ENCODE results near the gene CYP11A1. TPM values are rescaled to one million over a fixed set of nuclear protein-coding genes. Genes with fewer than 3 reads are reported as not detected.

Gene CYP11A1
- total RNA-seq, 1 experiment from 2014 or later: 1.7 TPM

DNA sequence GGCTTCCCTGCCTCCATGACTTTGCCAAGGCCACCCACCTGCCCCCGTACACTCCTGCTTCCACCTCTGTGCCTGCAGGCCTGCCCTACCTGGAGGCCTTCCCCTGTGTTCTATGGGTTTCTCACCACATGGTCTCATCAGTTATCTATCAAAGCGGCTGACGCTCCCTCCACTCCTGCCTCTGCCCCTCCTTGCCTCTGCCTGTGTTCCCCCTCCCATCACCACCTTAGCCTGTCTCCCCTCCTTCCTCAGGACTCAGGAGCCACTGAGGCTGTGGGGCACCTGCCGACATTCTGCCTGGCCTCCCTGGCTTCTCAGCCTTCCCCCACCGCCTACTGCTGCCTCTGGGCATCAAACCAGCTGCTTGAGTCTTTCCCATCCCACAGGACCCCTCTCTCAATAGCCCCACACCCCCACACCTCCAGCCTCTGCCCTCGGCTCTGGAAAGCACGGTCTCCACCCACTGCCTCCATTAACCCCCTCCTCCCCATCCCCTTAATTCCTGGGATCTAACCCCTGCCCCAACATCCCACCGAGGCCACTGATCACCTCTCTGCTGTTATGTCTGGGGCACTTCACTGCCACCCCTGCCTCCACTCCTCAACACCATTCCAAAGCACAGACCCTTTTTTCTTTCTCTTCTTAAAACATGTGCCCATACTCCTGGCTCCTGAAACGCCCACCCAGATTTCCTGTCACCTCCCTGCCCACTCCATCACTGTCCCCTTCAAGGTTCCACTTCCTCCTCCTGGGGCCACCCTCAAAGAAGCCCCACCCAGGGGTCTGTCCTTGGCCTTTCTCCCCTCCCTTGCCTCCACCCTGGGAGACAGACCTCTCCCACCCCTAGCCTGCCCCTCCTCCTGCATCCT, 24.4 kb upstream of the CYP11A1 start:
- Histone ChIP-seq H2BK15ac (ENCODE audit: low read depth, low read length) (no peak overlapping the region), H2BK120ac (ENCODE audit: low read depth, low read length, poor library complexity, severe bottlenecking) (no peak overlapping the region), H2BK12ac (ENCODE audit: insufficient read length, low read depth, low read length) (no peak overlapping the region), H3K4me1 (ENCODE audit: insufficient read depth, low read length) (no peaks in the 10 kb centered on the region; the same call in 1 of the 2 replicates), H3K4ac (ENCODE audit: low read depth, low read length) (no peak overlapping the region), H4K20me1 (ENCODE audit: control insufficient read depth, insufficient read depth, insufficient read length) (no peaks in the 10 kb centered on the region), H3T11ph (ENCODE audit: low read length) (no peak overlapping the region), H3K27ac (ENCODE audit: insufficient read length, low read depth, low read length) (no peak overlapping the region), H3K9ac (ENCODE audit: extremely low read depth, insufficient read length, low read length) (no peak overlapping the region), H3K23me2 (ENCODE audit: insufficient read length, low read depth, low read length, poor library complexity, severe bottlenecking) (no peaks in the 10 kb centered on the region), H3K14ac (ENCODE audit: insufficient read depth, low read length) (no peak overlapping the region; the same call in 1 of the 2 replicates), H4K8ac (replicated peaks; ENCODE audit: insufficient read length, low read depth, low read length) (no peak overlapping the region), H4K91ac (ENCODE audit: insufficient read length, low read depth, low read length) (no peak overlapping the region), H3K79me2 (ENCODE audit: insufficient read depth, low read length) (no peaks in the 10 kb centered on the region), H2BK5ac (ENCODE audit: insufficient read length, low read length) (no peak overlapping the region), H2BK20ac (ENCODE audit: low read depth, low read length, poor library complexity, severe bottlenecking) (no peak overlapping the region), H3K18ac (ENCODE audit: insufficient read length, low read depth, low read length) (no peak overlapping the region), H3K9me3 (ENCODE audit: control insufficient read depth, low read depth, low read length) (no peaks in the 10 kb centered on the region), H3K56ac (ENCODE audit: insufficient read length, low read depth, low read length) (no peak overlapping the region), H3K23ac (ENCODE audit: insufficient read length, low read depth, low read length) (no peak overlapping the region), H3K4me2 (ENCODE audit: insufficient read depth, insufficient read length, low read length) (no peak overlapping the region), H2AK5ac (ENCODE audit: insufficient read length, low read length) (no peak overlapping the region), H2AFZ (ENCODE audit: low read length) (no peak overlapping the region), H3K27me3 (ENCODE audit: insufficient read depth, low read length) (no peaks in the 10 kb centered on the region), H4K5ac (ENCODE audit: insufficient read length, low read depth, low read length) (no peak overlapping the region), H3K79me1 (ENCODE audit: insufficient read depth, low read depth, low read length, poor library complexity, severe bottlenecking) (no peaks in the 10 kb centered on the region)
- H3K27me3 Mint-ChIP-seq (ENCODE audit: low read depth): peaks cover 6% of the 10 kb centered on the region
- no peak for TF ChIP-seq CTCF (conservative IDR thresholded peaks at IDR 0.05)
- no peaks in the 10 kb centered on the region; a peak in 1 of 5 replicates for H3K9me3 Mint-ChIP-seq
- no peaks in the 10 kb centered on the region for H3K36me3 Mint-ChIP-seq (ENCODE audit: insufficient read depth in 1 of 3, low read depth in 3 of 3)
- H3K27ac Mint-ChIP-seq: peak overlapping the region in 1 of 3 experiments; percentile 4; a peak in 1 of 7 replicates
- no peak overlapping the region for H3K4me3 Mint-ChIP-seq
- WGBS (ENCODE audit: extremely low coverage, insufficient read length, low lambda C conversion rate): no CpG with 5 or more reads among the region's 9 CpGs
- H3K4me1 Mint-ChIP-seq: peaks cover 14 to 30% of the 10 kb centered on the region in 2 experiments
- DNase-seq: no peak
